GM19455 (cell line): ENCODE results near the gene ACP5.
"Not testable (repeated sequence)": the region's sequence is repeated elsewhere in the genome, so short reads cannot be mapped to it uniquely, and the experiment has no call there.

ENCODE experiments used
- ATAC-seq: cut with Tn5 transposase; IDR thresholded peaks from one replicate; pipeline ENCODE4 v1.9.1; 2021; ENCODE audit not compliant: unreplicated experiment

The ACP5 gene

GRCh38 chr19:11577451-11578257, at the start of gene ACP5:
Gene ACP5, minus strand, starts transcription at chr19:11577645. Its CDS starts 328 bp downstream, at chr19:11577317.
- ATAC-seq: no peak

GRCh38 chr19:11626252-11626651, 48.8 kb upstream of the ACP5 start:
- ATAC-seq: no peak

- no peak for ATAC-seq
Measured at GRCh38 chr19:11624069-11624463, 46.6 kb upstream of the ACP5 start.

- not testable (repeated sequence) for ATAC-seq
Measured at GRCh38 chr19:11622401-11622800, 45.0 kb upstream of the ACP5 start.

GRCh38 chr19:11620553-11620952, 43.1 kb upstream of the ACP5 start:
- ATAC-seq: no peak

GRCh38 chr19:11617180-11618062, 40.0 kb upstream of the ACP5 start:
- no peak for ATAC-seq

- ATAC-seq: no peak
Measured at GRCh38 chr19:11612816-11613511, 35.5 kb upstream of the ACP5 start.

- ATAC-seq: no peak
Measured at GRCh38 chr19:11611730-11612129, 34.3 kb upstream of the ACP5 start.

GRCh38 chr19:11606484-11606883, 29.0 kb upstream of the ACP5 start:
- no peak for ATAC-seq

GRCh38 chr19:11599704-11600103, 22.3 kb upstream of the ACP5 start:
- not testable (repeated sequence) for ATAC-seq

- ATAC-seq: no peak
Measured at GRCh38 chr19:11598746-11599145, 21.3 kb upstream of the ACP5 start.

GRCh38 chr19:11598103-11598483, 20.6 kb upstream of the ACP5 start:
- ATAC-seq: no peak

- peak; percentile 96 for ATAC-seq
Measured at GRCh38 chr19:11597202-11598102, 20.0 kb upstream of the ACP5 start, which contains the start of gene ZNF627. Gene ZNF627, plus strand, starts transcription at chr19:11597483. Its CDS starts 145 bp downstream, at chr19:11597628.

GRCh38 chr19:11596156-11596555, 18.7 kb upstream of the ACP5 start:
- no peak for ATAC-seq

GRCh38 chr19:11594084-11594483, 16.6 kb upstream of the ACP5 start:
- ATAC-seq: no peak

- no peak for ATAC-seq
Measured at GRCh38 chr19:11587975-11588631, 10.7 kb upstream of the ACP5 start.

- no peak for ATAC-seq
Measured at GRCh38 chr19:11587302-11587974, 10.0 kb upstream of the ACP5 start.

GRCh38 chr19:11586331-11586730, 8.9 kb upstream of the ACP5 start:
- no peak for ATAC-seq

- peak; percentile 72 for ATAC-seq
Measured at GRCh38 chr19:11581740-11582139, 4.3 kb upstream of the ACP5 start.
